ENCODE data around the gene ODC1.
A peak's percentile ranks its signal among the peaks of the same experiment; 100 is the strongest.

Gene ODC1

DNA sequence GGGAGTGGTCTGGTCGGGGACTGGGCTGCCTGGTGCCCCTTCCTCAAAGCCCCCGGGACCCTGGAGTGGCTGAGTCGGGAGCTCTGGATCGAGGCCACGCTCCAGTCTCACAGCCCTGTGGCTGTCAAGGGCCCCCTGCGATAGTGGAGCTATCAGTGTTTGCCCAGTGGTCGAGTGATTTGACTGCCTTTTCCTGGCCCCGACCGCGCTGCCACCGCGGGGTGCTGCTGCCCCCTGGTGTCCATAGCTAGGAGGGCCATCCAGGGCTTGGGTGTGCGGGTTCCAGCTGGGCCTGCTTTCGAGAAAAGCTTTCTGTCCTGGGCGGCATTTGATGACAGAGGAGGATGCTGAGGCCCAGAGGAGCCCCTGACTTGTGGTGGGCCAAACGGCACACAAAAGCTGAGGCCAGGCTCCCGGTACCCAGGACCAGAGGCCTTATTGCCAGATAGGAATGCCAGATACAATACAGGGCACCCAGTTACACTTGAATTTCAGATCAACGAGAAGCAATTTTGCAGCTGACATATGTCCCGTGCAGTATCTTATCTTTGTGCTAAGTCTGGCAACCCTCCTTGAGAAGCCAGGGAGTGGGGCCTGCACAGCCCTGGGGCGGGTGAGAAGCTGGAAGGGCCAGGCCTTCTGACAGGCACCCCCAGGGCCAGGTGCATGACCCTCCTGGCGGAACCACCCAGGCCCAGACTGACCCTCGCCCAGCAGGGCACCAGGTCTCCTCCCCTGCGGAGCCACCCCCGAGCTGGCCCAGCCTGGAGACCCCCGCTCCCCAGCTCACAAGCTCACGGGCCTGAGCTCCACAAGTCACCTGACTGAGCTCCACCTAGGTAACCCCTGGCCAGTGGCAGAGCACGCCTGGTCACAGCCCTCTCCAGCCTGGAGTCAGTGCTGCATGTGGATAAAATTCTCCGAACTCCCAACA, 13.0 kb downstream of the ODC1 start (continued):
- TF ChIP-seq, protein P1, sequence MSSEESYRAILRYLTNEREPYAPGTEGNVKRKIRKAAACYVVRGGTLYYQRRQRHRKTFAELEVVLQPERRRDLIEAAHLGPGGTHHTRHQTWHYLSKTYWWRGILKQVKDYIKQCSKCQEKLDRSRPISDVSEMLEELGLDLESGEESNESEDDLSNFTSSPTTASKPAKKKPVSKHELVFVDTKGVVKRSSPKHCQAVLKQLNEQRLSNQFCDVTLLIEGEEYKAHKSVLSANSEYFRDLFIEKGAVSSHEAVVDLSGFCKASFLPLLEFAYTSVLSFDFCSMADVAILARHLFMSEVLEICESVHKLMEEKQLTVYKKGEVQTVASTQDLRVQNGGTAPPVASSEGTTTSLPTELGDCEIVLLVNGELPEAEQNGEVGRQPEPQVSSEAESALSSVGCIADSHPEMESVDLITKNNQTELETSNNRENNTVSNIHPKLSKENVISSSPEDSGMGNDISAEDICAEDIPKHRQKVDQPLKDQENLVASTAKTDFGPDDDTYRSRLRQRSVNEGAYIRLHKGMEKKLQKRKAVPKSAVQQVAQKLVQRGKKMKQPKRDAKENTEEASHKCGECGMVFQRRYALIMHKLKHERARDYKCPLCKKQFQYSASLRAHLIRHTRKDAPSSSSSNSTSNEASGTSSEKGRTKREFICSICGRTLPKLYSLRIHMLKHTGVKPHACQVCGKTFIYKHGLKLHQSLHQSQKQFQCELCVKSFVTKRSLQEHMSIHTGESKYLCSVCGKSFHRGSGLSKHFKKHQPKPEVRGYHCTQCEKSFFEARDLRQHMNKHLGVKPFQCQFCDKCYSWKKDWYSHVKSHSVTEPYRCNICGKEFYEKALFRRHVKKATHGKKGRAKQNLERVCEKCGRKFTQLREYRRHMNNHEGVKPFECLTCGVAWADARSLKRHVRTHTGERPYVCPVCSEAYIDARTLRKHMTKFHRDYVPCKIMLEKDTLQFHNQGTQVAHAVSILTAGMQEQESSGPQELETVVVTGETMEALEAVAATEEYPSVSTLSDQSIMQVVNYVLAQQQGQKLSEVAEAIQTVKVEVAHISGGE (tag by site-specific recombination; conservative IDR thresholded peaks at IDR 0.05; ENCODE audit: low read depth) = no peak
- TF ChIP-seq FEZF1 (tag by site-specific recombination; IDR thresholded peaks at IDR 0.05) (peak; percentile 28; the same call in 1 of the 2 replicates), ZNF596 (tag by site-specific recombination; IDR thresholded peaks at IDR 0.05) (no peak), ZBTB17 (tag by site-specific recombination; IDR thresholded peaks at IDR 0.05) (peak; percentile 77), BCL11A (tag by site-specific recombination; IDR thresholded peaks at IDR 0.05; ENCODE audit: low read depth) (peak; percentile 21; the same call in 1 of the 2 replicates), ZNF324 (tag by site-specific recombination; IDR thresholded peaks at IDR 0.05) (no peak), ZFHX2 (tag by site-specific recombination; conservative IDR thresholded peaks at IDR 0.05) (no peak), ZNF2 (tag by site-specific recombination; IDR thresholded peaks at IDR 0.05) (no peak), MZF1 (tag by site-specific recombination; IDR thresholded peaks at IDR 0.05; ENCODE audit: borderline replicate concordance) (no peak), ZNF248 (tag by site-specific recombination; IDR thresholded peaks at IDR 0.05) (no peak), ZXDB (tag by site-specific recombination; IDR thresholded peaks at IDR 0.05) (no peak), ZNF677 (tag by site-specific recombination; IDR thresholded peaks at IDR 0.05) (no peak), ZEB2 (tag by site-specific recombination; IDR thresholded peaks at IDR 0.05) (no peak), EGR2 (tag by site-specific recombination; IDR thresholded peaks at IDR 0.05; ENCODE audit: low read depth) (no peak), GLIS2 (tag by site-specific recombination; IDR thresholded peaks at IDR 0.05) (peak; percentile 26; the same call in 1 of the 2 replicates), ZNF548 (tag by site-specific recombination; IDR thresholded peaks at IDR 0.05) (no peak), ZNF654 (tag by site-specific recombination; IDR thresholded peaks at IDR 0.05; ENCODE audit: low read depth) (peak; percentile 91), ZNF785 (tag by site-specific recombination; IDR thresholded peaks at IDR 0.05) (no peak), ZNF354C (tag by site-specific recombination; IDR thresholded peaks at IDR 0.05; ENCODE audit: borderline replicate concordance, low read depth) (no peak), ZNF792 (tag by site-specific recombination; IDR thresholded peaks at IDR 0.05) (no peak), KLF9 (tag by site-specific recombination; IDR thresholded peaks at IDR 0.05; ENCODE audit: low read depth) (no peak), KLF7 (tag by site-specific recombination; IDR thresholded peaks at IDR 0.05; ENCODE audit: borderline replicate concordance) (no peak)
- TF ChIP-seq, protein P2, sequence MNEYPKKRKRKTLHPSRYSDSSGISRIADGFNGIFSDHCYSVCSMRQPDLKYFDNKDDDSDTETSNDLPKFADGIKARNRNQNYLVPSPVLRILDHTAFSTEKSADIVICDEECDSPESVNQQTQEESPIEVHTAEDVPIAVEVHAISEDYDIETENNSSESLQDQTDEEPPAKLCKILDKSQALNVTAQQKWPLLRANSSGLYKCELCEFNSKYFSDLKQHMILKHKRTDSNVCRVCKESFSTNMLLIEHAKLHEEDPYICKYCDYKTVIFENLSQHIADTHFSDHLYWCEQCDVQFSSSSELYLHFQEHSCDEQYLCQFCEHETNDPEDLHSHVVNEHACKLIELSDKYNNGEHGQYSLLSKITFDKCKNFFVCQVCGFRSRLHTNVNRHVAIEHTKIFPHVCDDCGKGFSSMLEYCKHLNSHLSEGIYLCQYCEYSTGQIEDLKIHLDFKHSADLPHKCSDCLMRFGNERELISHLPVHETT (tag by site-specific recombination; IDR thresholded peaks at IDR 0.05) = no peak
- TF ChIP-seq, protein P3, sequence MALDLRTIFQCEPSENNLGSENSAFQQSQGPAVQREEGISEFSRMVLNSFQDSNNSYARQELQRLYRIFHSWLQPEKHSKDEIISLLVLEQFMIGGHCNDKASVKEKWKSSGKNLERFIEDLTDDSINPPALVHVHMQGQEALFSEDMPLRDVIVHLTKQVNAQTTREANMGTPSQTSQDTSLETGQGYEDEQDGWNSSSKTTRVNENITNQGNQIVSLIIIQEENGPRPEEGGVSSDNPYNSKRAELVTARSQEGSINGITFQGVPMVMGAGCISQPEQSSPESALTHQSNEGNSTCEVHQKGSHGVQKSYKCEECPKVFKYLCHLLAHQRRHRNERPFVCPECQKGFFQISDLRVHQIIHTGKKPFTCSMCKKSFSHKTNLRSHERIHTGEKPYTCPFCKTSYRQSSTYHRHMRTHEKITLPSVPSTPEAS (tag by site-specific recombination; IDR thresholded peaks at IDR 0.05) = no peak
- TF ChIP-seq, protein P4, sequence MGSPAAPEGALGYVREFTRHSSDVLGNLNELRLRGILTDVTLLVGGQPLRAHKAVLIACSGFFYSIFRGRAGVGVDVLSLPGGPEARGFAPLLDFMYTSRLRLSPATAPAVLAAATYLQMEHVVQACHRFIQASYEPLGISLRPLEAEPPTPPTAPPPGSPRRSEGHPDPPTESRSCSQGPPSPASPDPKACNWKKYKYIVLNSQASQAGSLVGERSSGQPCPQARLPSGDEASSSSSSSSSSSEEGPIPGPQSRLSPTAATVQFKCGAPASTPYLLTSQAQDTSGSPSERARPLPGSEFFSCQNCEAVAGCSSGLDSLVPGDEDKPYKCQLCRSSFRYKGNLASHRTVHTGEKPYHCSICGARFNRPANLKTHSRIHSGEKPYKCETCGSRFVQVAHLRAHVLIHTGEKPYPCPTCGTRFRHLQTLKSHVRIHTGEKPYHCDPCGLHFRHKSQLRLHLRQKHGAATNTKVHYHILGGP (tag by site-specific recombination; IDR thresholded peaks at IDR 0.05) = 0 out of 2 replicates have a peak, but pooled peaks have one; percentile 9
- TF ChIP-seq, protein P5, sequence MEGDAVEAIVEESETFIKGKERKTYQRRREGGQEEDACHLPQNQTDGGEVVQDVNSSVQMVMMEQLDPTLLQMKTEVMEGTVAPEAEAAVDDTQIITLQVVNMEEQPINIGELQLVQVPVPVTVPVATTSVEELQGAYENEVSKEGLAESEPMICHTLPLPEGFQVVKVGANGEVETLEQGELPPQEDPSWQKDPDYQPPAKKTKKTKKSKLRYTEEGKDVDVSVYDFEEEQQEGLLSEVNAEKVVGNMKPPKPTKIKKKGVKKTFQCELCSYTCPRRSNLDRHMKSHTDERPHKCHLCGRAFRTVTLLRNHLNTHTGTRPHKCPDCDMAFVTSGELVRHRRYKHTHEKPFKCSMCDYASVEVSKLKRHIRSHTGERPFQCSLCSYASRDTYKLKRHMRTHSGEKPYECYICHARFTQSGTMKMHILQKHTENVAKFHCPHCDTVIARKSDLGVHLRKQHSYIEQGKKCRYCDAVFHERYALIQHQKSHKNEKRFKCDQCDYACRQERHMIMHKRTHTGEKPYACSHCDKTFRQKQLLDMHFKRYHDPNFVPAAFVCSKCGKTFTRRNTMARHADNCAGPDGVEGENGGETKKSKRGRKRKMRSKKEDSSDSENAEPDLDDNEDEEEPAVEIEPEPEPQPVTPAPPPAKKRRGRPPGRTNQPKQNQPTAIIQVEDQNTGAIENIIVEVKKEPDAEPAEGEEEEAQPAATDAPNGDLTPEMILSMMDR (tag by site-specific recombination; IDR thresholded peaks at IDR 0.05) = peak; percentile 92
- TF ChIP-seq, protein P6, sequence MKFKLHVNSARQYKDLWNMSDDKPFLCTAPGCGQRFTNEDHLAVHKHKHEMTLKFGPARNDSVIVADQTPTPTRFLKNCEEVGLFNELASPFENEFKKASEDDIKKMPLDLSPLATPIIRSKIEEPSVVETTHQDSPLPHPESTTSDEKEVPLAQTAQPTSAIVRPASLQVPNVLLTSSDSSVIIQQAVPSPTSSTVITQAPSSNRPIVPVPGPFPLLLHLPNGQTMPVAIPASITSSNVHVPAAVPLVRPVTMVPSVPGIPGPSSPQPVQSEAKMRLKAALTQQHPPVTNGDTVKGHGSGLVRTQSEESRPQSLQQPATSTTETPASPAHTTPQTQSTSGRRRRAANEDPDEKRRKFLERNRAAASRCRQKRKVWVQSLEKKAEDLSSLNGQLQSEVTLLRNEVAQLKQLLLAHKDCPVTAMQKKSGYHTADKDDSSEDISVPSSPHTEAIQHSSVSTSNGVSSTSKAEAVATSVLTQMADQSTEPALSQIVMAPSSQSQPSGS (tag by site-specific recombination; IDR thresholded peaks at IDR 0.05; ENCODE audit: low read depth) = no peak
- TF ChIP-seq, protein P7, sequence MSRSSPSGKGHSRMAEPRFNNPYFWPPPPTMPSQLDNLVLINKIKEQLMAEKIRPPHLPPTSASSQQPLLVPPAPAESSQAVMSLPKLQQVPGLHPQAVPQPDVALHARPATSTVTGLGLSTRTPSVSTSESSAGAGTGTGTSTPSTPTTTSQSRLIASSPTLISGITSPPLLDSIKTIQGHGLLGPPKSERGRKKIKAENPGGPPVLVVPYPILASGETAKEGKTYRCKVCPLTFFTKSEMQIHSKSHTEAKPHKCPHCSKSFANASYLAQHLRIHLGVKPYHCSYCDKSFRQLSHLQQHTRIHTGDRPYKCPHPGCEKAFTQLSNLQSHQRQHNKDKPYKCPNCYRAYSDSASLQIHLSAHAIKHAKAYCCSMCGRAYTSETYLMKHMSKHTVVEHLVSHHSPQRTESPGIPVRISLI (tag by site-specific recombination; IDR thresholded peaks at IDR 0.05) = no peak
